H1 (cell line): Measurements from ENCODE around the gene PPP3R2.

Source experiments
- CREB1 ChIP-seq: IDR thresholded peaks from 2 replicates; pipeline ENCODE4 v1.6.1; 2012; ENCODE audit warnings: inconsistent platforms
- CTCF ChIP-seq, 3 experiments: IDR thresholded peaks; 1 replicate in 2 of 3; 2 replicates in 1 of 3; pipeline versions ENCODE4 v1.5.1 to v1.6.1; 2011; ENCODE audit warnings: low read length in 3 of 3, mild to moderate bottlenecking in 3 of 3, inconsistent platforms in 2 of 3, low read depth in 1 of 3, moderate library complexity in 1 of 3; ENCODE audit not compliant: insufficient read depth in 1 of 3; ENCODE audit errors: control extremely low read depth in 1 of 3
- POLR2A ChIP-seq, 2 experiments: IDR thresholded peaks; 1 replicate in 1 of 2; 2 replicates in 1 of 2; pipeline ENCODE4 v1.6.1; 2011; ENCODE audit warnings: low read depth in 2 of 2, low read length in 2 of 2, mild to moderate bottlenecking in 2 of 2; ENCODE audit errors: control extremely low read depth in 1 of 2
- SIN3A ChIP-seq, 2 experiments: IDR thresholded peaks in 1 of 2; conservative IDR thresholded peaks in 1 of 2; 2 replicates each; pipeline ENCODE4 v1.6.1; 2011 to 2012; ENCODE audit warnings: low read length in 2 of 2, improper control_type of control experiment in 1 of 2, low read depth in 1 of 2, mild to moderate bottlenecking in 1 of 2
- TAF1 ChIP-seq: IDR thresholded peaks from 2 replicates; pipeline ENCODE4 v1.6.1; 2011; ENCODE audit warnings: mild to moderate bottlenecking, low read depth, low read length
- YY1 ChIP-seq: IDR thresholded peaks from 2 replicates; pipeline ENCODE4 v1.6.1; 2011; ENCODE audit warnings: low read depth, mild to moderate bottlenecking, low read length

- no peak for TF ChIP-seq SIN3A (conservative IDR thresholded peaks at IDR 0.05 in 1 of 2, IDR thresholded peaks at IDR 0.05 in 1 of 2; ENCODE audit: low read depth in 1 of 2, low read length in 2 of 2)
- TF ChIP-seq CREB1 = no peak
- TF ChIP-seq TAF1 = no peak
- no peak for TF ChIP-seq CTCF (IDR thresholded peaks at IDR 0.05; ENCODE audit: control extremely low read depth in 1 of 3, insufficient read depth in 1 of 3, low read depth in 1 of 3, low read length in 3 of 3)
- TF ChIP-seq POLR2A (IDR thresholded peaks at IDR 0.05; ENCODE audit: control extremely low read depth in 1 of 2, low read depth in 2 of 2, low read length in 2 of 2) = no peak
- TF ChIP-seq YY1 = no peak
Observed at GRCh38 chr9:101574731-101575333, 19.9 kb downstream of the PPP3R2 start.
